ENCODE results near the gene MPP7. TPM values are rescaled to one million over a fixed set of nuclear protein-coding genes. Genes with fewer than 3 reads are reported as not detected.
A peak's percentile ranks its signal among the peaks of the same experiment; 100 is the strongest.

The MPP7 gene
- polyA plus RNA-seq, 1 donor (not counting 4 experiments of a cell fraction or from before 2014, with no cell fraction given) = 6.3 TPM

DNA sequence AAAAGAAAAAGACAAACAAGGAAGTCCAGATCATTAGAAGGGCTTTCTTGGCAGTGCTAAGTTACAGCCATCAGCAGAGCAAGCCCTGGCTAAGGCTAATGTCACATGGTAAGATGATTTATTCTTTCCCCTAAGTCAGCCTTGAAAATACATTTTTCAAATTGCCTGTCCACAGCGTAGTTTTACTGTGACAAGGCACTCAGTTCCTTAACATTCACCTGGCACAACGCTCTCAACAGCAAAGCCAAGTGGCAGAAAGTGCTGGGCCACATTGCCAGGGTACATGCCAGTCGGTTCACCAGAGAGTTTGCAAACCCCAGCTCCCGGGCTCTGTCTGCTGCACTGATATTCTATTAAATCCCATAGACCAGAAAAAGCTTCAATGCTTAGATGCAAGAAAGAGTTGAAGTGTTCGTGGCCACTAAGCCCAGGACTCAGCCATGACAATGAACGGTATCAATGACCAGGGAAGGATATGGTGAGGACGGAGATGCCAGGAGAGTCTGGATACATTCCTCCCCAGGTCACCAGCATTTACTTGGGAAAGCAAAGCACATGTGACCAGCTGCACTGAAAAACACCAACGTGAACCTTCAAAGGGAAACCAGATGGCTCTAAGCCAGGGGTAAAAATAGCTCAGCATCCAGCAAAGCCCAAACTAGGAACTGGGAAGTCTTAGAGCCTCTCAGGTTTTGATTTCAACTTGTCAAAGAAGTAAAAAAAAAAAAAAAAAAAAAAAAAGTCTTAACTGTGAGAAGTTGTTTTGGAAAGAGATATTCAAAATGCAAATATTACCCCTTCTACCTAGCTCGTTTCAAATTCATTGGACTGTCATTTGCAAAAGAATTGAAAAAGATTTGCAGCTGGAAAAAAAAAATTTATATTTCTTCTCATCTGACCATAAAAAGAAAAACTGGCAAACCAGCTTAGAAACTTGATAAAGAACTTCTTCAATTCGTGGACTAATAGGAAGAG, 23.9 kb upstream of the MPP7 start:
- H3K36me3 ChIP-seq (ENCODE audit: control insufficient read depth in 2 of 2, extremely low read depth in 1 of 2, insufficient read depth in 2 of 2, low read length in 2 of 2) = no peaks in the 10 kb centered on the region
- FAIRE-seq = peak; percentile 65
- H4K20me1 ChIP-seq (ENCODE audit: control insufficient read depth, extremely low read depth, insufficient read depth, low read length) = no peaks in the 10 kb centered on the region
- no peaks in the 10 kb centered on the region for H3K9me3 ChIP-seq (ENCODE audit: control insufficient read depth, low read depth, low read length)
- TF ChIP-seq CTCF (optimal IDR thresholded peaks at IDR 0.05 in 1 of 3, IDR thresholded peaks at IDR 0.05 in 1 of 3, conservative IDR thresholded peaks at IDR 0.05 in 1 of 3; ENCODE audit: extremely low read depth in 1 of 3, insufficient read depth in 2 of 3, low read length in 3 of 3) (no peak), EZH2 (IDR thresholded peaks at IDR 0.05; ENCODE audit: low read length) (no peak)
- peaks cover 20% of the 10 kb centered on the region for H3K4me1 ChIP-seq (ENCODE audit: control insufficient read depth, extremely low read depth, insufficient read depth, low read length)
- peak overlapping the region; percentile 82 for H3K4me2 ChIP-seq (ENCODE audit: control insufficient read depth, extremely low read depth, insufficient read depth, low read depth, low read length)
- H2AFZ ChIP-seq (ENCODE audit: control insufficient read depth, low read length) = peak overlapping the region; percentile 77
- H3K27ac ChIP-seq (ENCODE audit: control insufficient read depth, insufficient read depth, low read length) = no peak overlapping the region
- no peaks in the 10 kb centered on the region for H3K27me3 ChIP-seq (ENCODE audit: control insufficient read depth, extremely low read depth, insufficient read depth, low read length)
- H3K4me3 ChIP-seq (ENCODE audit: control insufficient read depth in 2 of 3, extremely low read depth in 1 of 3, insufficient read depth in 2 of 3, low read depth in 1 of 3, low read length in 3 of 3) = peak overlapping the region in 1 of 3 experiments; percentile 32
- DNase-seq (ENCODE audit: low read depth, low spot score) = no peak
- dilution Hi-C loops (cut with MboI; ENCODE audit: extremely low pct_ligation_motif_present, low sequenced_read_pairs) = no loop called here
- H3K9ac ChIP-seq (ENCODE audit: control insufficient read depth, extremely low read depth, insufficient read depth, low read length) = peak overlapping the region; percentile 18
- no peaks in the 10 kb centered on the region for H3K79me2 ChIP-seq (ENCODE audit: control insufficient read depth, insufficient read depth, low read length)
- H3K9me1 ChIP-seq (ENCODE audit: control insufficient read depth, extremely low read depth, insufficient read depth, low read length) = no peaks in the 10 kb centered on the region

DNA sequence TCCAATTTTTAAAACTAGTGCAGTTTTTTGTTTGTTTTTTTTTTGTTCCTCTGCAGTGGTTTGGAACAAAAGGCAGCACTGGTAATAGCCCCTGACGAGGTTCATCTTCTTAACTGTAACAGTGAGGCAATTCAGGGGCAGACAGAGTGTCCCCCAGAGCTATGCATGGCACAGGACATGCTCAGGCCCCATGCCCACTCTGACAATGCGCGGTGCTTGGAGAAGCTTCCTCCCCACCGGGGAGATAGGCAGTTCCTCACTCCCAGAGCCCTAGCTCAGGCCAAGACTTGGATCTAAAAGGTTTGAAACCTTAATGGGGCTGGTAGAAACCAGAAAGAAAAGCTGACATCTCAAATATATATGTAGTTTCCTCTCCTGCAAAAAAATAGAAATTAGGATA, 17.9 kb upstream of the MPP7 start:
- no peaks in the 10 kb centered on the region for H3K79me2 ChIP-seq (ENCODE audit: control insufficient read depth, insufficient read depth, low read length)
- H3K27ac ChIP-seq (ENCODE audit: control insufficient read depth, insufficient read depth, low read length) = no peak overlapping the region
- H4K20me1 ChIP-seq (ENCODE audit: control insufficient read depth, extremely low read depth, insufficient read depth, low read length) = no peaks in the 10 kb centered on the region
- no peaks in the 10 kb centered on the region for H3K4me1 ChIP-seq (ENCODE audit: control insufficient read depth, extremely low read depth, insufficient read depth, low read length)
- no peaks in the 10 kb centered on the region for H3K9me1 ChIP-seq (ENCODE audit: control insufficient read depth, extremely low read depth, insufficient read depth, low read length)
- TF ChIP-seq EZH2 (IDR thresholded peaks at IDR 0.05; ENCODE audit: low read length) (no peak), CTCF (optimal IDR thresholded peaks at IDR 0.05 in 1 of 3, IDR thresholded peaks at IDR 0.05 in 1 of 3, conservative IDR thresholded peaks at IDR 0.05 in 1 of 3; ENCODE audit: extremely low read depth in 1 of 3, insufficient read depth in 2 of 3, low read length in 3 of 3) (no peak)
- H3K4me3 ChIP-seq (ENCODE audit: control insufficient read depth in 2 of 3, extremely low read depth in 1 of 3, insufficient read depth in 2 of 3, low read depth in 1 of 3, low read length in 3 of 3) = no peak overlapping the region
- H2AFZ ChIP-seq (ENCODE audit: control insufficient read depth, low read length) = no peak overlapping the region
- no peak overlapping the region for H3K4me2 ChIP-seq (ENCODE audit: control insufficient read depth, extremely low read depth, insufficient read depth, low read depth, low read length)
- no peak for DNase-seq (ENCODE audit: low read depth, low spot score)
- H3K27me3 ChIP-seq (ENCODE audit: control insufficient read depth, extremely low read depth, insufficient read depth, low read length) = no peaks in the 10 kb centered on the region
- H3K9me3 ChIP-seq (ENCODE audit: control insufficient read depth, low read depth, low read length) = no peaks in the 10 kb centered on the region
- no peaks in the 10 kb centered on the region for H3K36me3 ChIP-seq (ENCODE audit: control insufficient read depth in 2 of 2, extremely low read depth in 1 of 2, insufficient read depth in 2 of 2, low read length in 2 of 2)
- dilution Hi-C loops (cut with MboI; ENCODE audit: extremely low pct_ligation_motif_present, low sequenced_read_pairs) = no loop called here
- H3K9ac ChIP-seq (ENCODE audit: control insufficient read depth, extremely low read depth, insufficient read depth, low read length) = no peak overlapping the region
- FAIRE-seq = no peak

Data from keratinocyte (primary cell).